AG04450 (cell line): ENCODE results near the gene KCNH5. TPM values are rescaled to one million over a fixed set of nuclear protein-coding genes. Genes with fewer than 3 reads are reported as not detected.
A peak's percentile ranks its signal among the peaks of the same experiment; 100 is the strongest.

Experiments used
- CTCF ChIA-PET: fragments of 300-600, 350-600 bp; formaldehyde crosslinking; extraction: SDS; loops from one replicate; lab custom pipeline; 2022; ENCODE audit warnings: antibody characterized with exemption, inconsistent platforms; lab: Charles Lee
- POLR2A ChIA-PET: fragments of 350-600 bp; formaldehyde crosslinking; extraction: SDS; loops from one replicate; lab custom pipeline; 2021; ENCODE audit warnings: antibody characterized with exemption, inconsistent platforms; lab: Yijun Ruan, JAX
- DNase-seq: peaks from one replicate; pipeline ENCODE4 v3.0.0-alpha.2; 2011; ENCODE audit warnings: low read depth, low spot score
- H3K27ac ChIP-seq: one replicate; pipeline ENCODE4 v1.5.1; 2012; ENCODE audit warnings: low read depth, low read length, control low read depth
- H3K27me3 ChIP-seq: one replicate; pipeline ENCODE4 v1.6.0; 2012; ENCODE audit warnings: low read length; ENCODE audit not compliant: control insufficient read depth, insufficient read depth
- H3K4me3 ChIP-seq: 2 replicates; pipeline ENCODE4 v1.5.1; 2011; ENCODE audit warnings: mild to moderate bottlenecking, low read depth, low read length, control low read depth
- H3K9me3 ChIP-seq: 2 replicates; pipeline ENCODE4 v1.5.1; 2012; ENCODE audit warnings: low read length; ENCODE audit not compliant: control insufficient read depth, insufficient read depth
- polyA plus RNA-seq: library from polyadenylated mRNA; depleted of rRNA; stranded (reverse); fragments of >200 nt; gene quantifications from 2 replicates; pipeline ENCODE4 v1.2.3, GENCODE V29; 2011
- TF ChIP-seq, protein P1 (sequence below): IDR thresholded peaks from 2 replicates; pipeline ENCODE4 v1.5.1; 2011; ENCODE audit warnings: low read depth, low read length, control low read depth, inconsistent platforms

KCNH5 gene
- polyA plus RNA-seq, 1 experiment: 0.24 TPM

DNA sequence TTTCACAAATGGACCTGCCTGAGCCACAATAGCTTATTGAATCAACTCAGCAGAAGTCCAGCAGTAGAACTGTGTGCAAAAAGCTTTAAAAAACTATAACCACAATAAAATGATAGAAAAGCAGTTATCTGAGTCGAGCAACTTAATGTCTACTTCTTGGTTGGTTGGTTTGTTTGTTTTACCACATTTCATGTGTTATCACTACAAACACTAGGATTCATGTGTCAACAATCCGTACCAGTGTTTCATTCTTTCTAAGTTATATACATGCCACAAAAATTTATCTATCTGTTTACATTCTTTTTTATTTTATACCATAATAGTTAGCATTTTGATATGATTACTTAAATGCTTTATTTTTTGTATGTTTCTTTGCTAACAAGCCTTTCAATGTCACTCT lies 339.0 kb downstream of the KCNH5 start:
- no peaks in the 10 kb centered on the region for H3K27me3 ChIP-seq
- no peak overlapping the region for H3K27ac ChIP-seq
- H3K9me3 ChIP-seq: no peaks in the 10 kb centered on the region
- TF ChIP-seq, protein P1, sequence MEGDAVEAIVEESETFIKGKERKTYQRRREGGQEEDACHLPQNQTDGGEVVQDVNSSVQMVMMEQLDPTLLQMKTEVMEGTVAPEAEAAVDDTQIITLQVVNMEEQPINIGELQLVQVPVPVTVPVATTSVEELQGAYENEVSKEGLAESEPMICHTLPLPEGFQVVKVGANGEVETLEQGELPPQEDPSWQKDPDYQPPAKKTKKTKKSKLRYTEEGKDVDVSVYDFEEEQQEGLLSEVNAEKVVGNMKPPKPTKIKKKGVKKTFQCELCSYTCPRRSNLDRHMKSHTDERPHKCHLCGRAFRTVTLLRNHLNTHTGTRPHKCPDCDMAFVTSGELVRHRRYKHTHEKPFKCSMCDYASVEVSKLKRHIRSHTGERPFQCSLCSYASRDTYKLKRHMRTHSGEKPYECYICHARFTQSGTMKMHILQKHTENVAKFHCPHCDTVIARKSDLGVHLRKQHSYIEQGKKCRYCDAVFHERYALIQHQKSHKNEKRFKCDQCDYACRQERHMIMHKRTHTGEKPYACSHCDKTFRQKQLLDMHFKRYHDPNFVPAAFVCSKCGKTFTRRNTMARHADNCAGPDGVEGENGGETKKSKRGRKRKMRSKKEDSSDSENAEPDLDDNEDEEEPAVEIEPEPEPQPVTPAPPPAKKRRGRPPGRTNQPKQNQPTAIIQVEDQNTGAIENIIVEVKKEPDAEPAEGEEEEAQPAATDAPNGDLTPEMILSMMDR: no peak
- DNase-seq: no peak
- ChIA-PET CTCF (no interaction called here), POLR2A (no interaction called here)
- no peak overlapping the region for H3K4me3 ChIP-seq

DNA sequence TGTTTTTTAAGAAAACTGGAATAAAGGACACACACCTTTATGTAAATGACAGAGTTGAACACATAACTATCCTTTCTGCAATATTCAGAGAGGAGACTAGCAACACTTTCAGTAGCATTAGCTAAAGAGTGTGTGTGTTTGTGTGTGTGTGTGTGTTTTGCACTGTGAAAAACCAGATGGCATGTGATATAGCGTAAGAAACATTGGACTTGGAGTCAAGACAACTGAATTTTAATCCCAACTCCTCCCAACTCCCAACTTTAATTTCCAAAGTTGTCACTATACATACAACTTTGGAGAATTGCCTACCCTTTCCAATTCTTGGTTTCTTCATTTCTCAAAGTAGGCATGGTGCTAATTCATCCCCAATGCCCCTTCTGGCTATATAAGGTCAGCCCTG lies 347.8 kb downstream of the KCNH5 start:
- no peaks in the 10 kb centered on the region for H3K9me3 ChIP-seq
- ChIA-PET POLR2A (no interaction called here), CTCF (no interaction called here)
- no peaks in the 10 kb centered on the region for H3K27me3 ChIP-seq
- H3K27ac ChIP-seq: no peak overlapping the region
- DNase-seq: no peak
- TF ChIP-seq, protein P1: no peak
- H3K4me3 ChIP-seq: no peak overlapping the region

DNA sequence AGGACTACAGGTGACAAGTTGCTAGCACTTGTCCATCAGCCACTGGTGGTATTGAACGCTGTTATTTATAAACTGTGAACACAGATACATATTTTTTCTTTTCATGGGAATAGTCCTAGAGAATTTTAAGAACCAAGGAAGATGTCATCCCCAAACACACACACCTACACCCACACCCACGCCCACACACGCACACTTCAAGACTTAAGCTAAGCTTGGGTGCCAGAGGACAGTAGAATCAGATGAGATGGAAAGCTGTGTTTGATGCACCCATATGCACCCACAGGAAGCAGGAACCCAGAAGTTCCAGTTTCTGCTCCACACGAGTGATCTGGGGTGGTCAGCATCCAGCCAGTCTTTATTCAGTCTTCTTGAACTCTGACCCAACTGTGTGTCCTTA lies 348.3 kb downstream of the KCNH5 start:
- DNase-seq: no peak
- POLR2A ChIA-PET: no interaction called here

DNA sequence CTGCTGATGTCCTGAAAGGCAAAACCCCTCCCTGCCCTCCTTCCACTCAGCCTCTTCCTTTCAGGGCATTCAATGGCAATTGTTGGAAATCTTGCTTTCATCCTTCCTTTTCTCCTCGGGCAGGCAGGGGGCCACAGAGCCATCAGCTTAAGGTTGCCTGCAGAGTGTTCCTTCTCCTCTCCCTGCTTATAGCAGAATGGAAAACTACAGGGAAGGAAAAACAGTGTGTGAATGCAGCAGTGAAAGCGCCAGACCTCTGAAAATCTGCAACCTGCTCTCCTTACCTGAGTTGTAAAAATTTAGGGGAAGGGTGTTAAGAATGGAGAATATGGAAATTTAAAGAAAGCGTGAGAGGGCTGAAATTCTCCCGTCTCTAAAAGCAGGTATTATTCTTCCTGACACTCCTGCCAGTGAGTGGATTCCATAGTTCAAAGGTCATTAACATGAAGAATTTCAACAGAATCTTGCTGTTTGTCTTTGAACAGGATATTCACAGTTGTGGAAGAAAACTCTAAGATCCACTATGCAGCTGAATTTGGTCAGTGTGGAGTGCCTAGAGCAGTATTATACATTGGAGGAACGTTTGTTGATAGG lies 348.8 kb downstream of the KCNH5 start:
- TF ChIP-seq, protein P1: no peak
- Histone ChIP-seq H3K27ac (no peak overlapping the region), H3K9me3 (no peaks in the 10 kb centered on the region), H3K4me3 (no peak overlapping the region), H3K27me3 (no peaks in the 10 kb centered on the region)
- ChIA-PET POLR2A (no interaction called here), CTCF (no interaction called here)
- DNase-seq: no peak

More for the DNA sequence above, 348.3 kb downstream of the KCNH5 start:
- no peaks in the 10 kb centered on the region for H3K9me3 ChIP-seq
- TF ChIP-seq, protein P1: no peak
- no peaks in the 10 kb centered on the region for H3K27me3 ChIP-seq
- no peak overlapping the region for H3K4me3 ChIP-seq
- no peak overlapping the region for H3K27ac ChIP-seq
- CTCF ChIA-PET: no interaction called here

DNA sequence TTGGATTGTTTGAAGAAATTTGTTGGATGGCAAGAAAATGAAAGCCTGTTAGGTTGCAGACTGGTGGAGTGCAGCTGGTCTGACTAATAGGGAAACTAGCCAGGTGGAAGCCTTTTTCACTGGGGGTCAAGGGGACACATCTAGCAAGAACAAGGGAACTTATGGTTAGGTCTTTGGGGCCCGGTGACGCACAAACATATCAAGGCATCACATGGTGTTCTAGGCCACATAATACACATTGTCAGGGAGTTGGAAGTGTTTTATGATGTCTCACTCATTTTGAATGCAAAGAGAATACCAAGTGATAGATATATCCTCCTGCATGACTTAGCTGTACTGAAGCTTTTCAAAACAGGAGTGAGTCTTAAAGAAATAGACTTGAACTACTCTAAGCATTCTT lies 351.2 kb downstream of the KCNH5 start:
- TF ChIP-seq, protein P1: no peak
- DNase-seq: peak; percentile 97
- POLR2A ChIA-PET: interaction anchor here (1.0 kb wide), 1 partner anchor 39 kb away, joined by 7 read pairs; no protein-coding TSS in a partner anchor
- Histone ChIP-seq H3K4me3 (no peak overlapping the region), H3K27ac (peak overlapping the region; percentile 91), H3K9me3 (no peaks in the 10 kb centered on the region), H3K27me3 (no peaks in the 10 kb centered on the region)
- CTCF ChIA-PET: interaction anchor here (0.8 to 1.1 kb wide), 2 partner anchors 19 to 515 kb away, joined by 4 to 11 read pairs; no protein-coding TSS in a partner anchor
